ENCODE data around the gene GNG12. TPM values are rescaled to one million over a fixed set of nuclear protein-coding genes. Genes with fewer than 3 reads are reported as not detected.

GNG12 gene
- total RNA-seq, 1 experiment from 2014 or later = 14.3 TPM

DNA sequence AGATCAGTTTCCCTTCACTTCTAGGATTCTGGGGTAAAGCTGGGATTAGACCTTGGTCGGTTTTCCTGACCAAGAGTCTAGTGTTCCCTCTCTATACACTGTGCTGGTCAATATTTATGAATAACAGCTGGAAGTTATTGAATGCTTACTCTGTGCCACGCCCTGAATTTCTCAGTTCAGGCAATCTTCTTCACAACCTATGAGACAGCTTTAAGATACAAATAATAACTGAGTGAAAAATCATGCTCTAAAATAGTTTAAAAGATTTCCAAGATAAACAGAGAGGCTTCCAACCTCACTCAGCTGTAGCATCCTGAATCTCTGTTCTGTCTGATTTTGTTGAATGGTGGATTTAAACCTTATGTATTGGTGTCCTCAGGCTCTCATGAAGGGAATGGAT, 72.2 kb downstream of the GNG12 start:
- Histone ChIP-seq H4K91ac (ENCODE audit: insufficient read length, low read depth, low read length) (no peak overlapping the region), H2BK20ac (ENCODE audit: low read depth, low read length, poor library complexity, severe bottlenecking) (no peak overlapping the region), H3K4me1 (ENCODE audit: insufficient read depth, low read length) (no peaks in the 10 kb centered on the region), H3K79me1 (ENCODE audit: insufficient read depth, low read depth, low read length, poor library complexity, severe bottlenecking) (no peaks in the 10 kb centered on the region), H4K20me1 (ENCODE audit: control insufficient read depth, insufficient read depth, insufficient read length) (no peaks in the 10 kb centered on the region), H2BK15ac (ENCODE audit: low read depth, low read length) (no peak overlapping the region), H4K8ac (replicated peaks; ENCODE audit: insufficient read length, low read depth, low read length) (no peak overlapping the region), H3K56ac (ENCODE audit: insufficient read length, low read depth, low read length) (no peak overlapping the region), H2BK12ac (ENCODE audit: insufficient read length, low read depth, low read length) (no peak overlapping the region), H3K9ac (ENCODE audit: extremely low read depth, insufficient read length, low read length) (no peak overlapping the region), H3K18ac (ENCODE audit: insufficient read length, low read depth, low read length) (no peak overlapping the region), H3K27me3 (ENCODE audit: insufficient read depth, low read length) (no peaks in the 10 kb centered on the region), H3K4ac (ENCODE audit: low read depth, low read length) (no peak overlapping the region), H2BK120ac (ENCODE audit: low read depth, low read length, poor library complexity, severe bottlenecking) (no peak overlapping the region), H3K23ac (ENCODE audit: insufficient read length, low read depth, low read length) (no peak overlapping the region), H3K14ac (ENCODE audit: insufficient read depth, low read length) (no peak overlapping the region), H3K27ac (ENCODE audit: insufficient read length, low read depth, low read length) (no peak overlapping the region), H3K4me2 (ENCODE audit: insufficient read depth, insufficient read length, low read length) (no peak overlapping the region), H2BK5ac (ENCODE audit: insufficient read length, low read length) (no peak overlapping the region), H3T11ph (ENCODE audit: low read length) (no peak overlapping the region), H3K79me2 (ENCODE audit: insufficient read depth, low read length) (no peaks in the 10 kb centered on the region), H2AFZ (ENCODE audit: low read length) (no peak overlapping the region), H4K5ac (ENCODE audit: insufficient read length, low read depth, low read length) (no peak overlapping the region), H2AK5ac (ENCODE audit: insufficient read length, low read length) (no peak overlapping the region), H3K9me3 (ENCODE audit: control insufficient read depth, low read depth, low read length) (no peaks in the 10 kb centered on the region), H3K23me2 (ENCODE audit: insufficient read length, low read depth, low read length, poor library complexity, severe bottlenecking) (no peaks in the 10 kb centered on the region)
- H3K36me3 Mint-ChIP-seq (ENCODE audit: insufficient read depth in 1 of 3, low read depth in 3 of 3) = no peaks in the 10 kb centered on the region
- no CpG with 5 or more reads among the region's 2 CpGs for WGBS (ENCODE audit: extremely low coverage, insufficient read length, low lambda C conversion rate)
- no peaks in the 10 kb centered on the region for H3K9me3 Mint-ChIP-seq
- DNase-seq = no peak
- no peak for TF ChIP-seq CTCF (conservative IDR thresholded peaks at IDR 0.05)
- H3K27ac Mint-ChIP-seq = no peak overlapping the region
- no peak overlapping the region for H3K4me3 Mint-ChIP-seq
- peaks cover 5 to 6% of the 10 kb centered on the region in 2 experiments; a peak in 2 of 4 replicates for H3K4me1 Mint-ChIP-seq
- H3K27me3 Mint-ChIP-seq (ENCODE audit: low read depth) = no peaks in the 10 kb centered on the region; the same call in 1 of the 2 replicates

Measured in H9 (cell line).